ENCODE results near the gene RBFOX1.

RBFOX1 gene

GRCh38 chr16:7303660-7304200 is 28.9 kb upstream of the RBFOX1 start:
- DNase-seq (ENCODE audit: low read depth in 2 of 2) = no peak
- H3K4me3 ChIP-seq (replicated peaks in 1 of 2; ENCODE audit: low read depth in 2 of 2, low read length in 2 of 2) = no peak overlapping the region
- TF ChIP-seq, protein P1, sequence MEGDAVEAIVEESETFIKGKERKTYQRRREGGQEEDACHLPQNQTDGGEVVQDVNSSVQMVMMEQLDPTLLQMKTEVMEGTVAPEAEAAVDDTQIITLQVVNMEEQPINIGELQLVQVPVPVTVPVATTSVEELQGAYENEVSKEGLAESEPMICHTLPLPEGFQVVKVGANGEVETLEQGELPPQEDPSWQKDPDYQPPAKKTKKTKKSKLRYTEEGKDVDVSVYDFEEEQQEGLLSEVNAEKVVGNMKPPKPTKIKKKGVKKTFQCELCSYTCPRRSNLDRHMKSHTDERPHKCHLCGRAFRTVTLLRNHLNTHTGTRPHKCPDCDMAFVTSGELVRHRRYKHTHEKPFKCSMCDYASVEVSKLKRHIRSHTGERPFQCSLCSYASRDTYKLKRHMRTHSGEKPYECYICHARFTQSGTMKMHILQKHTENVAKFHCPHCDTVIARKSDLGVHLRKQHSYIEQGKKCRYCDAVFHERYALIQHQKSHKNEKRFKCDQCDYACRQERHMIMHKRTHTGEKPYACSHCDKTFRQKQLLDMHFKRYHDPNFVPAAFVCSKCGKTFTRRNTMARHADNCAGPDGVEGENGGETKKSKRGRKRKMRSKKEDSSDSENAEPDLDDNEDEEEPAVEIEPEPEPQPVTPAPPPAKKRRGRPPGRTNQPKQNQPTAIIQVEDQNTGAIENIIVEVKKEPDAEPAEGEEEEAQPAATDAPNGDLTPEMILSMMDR (IDR thresholded peaks at IDR 0.05; ENCODE audit: low read depth, low read length) = no peak

DNA sequence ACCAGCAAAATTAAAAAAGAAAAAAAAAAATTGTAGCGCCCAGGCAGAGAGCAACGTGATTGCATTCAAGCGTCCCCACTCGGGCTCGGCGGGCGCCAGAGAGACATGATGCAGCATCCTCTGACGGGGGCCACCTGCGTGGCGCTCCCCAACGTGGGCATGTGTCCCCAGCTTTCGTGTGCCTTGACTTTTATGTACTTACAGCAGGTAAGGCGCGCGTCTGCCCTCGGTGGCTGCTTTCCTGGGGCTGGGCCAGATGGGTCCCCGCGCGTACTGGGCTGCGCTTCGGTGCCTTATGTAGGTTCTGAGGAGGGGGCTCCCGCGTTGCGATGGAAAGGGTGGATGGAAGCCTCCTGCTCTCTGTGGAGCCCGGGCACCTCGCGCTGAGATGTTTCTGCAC is 28.4 kb upstream of the RBFOX1 start:
- no peak for DNase-seq (ENCODE audit: low read depth in 2 of 2)
- TF ChIP-seq, protein P1 (IDR thresholded peaks at IDR 0.05; ENCODE audit: low read depth, low read length) = no peak
- H3K4me3 ChIP-seq (replicated peaks in 1 of 2; ENCODE audit: low read depth in 2 of 2, low read length in 2 of 2) = no peak overlapping the region

GRCh38 chr16:7304958-7305357 is 27.7 kb upstream of the RBFOX1 start:
- H3K4me3 ChIP-seq (replicated peaks in 1 of 2; ENCODE audit: low read depth in 2 of 2, low read length in 2 of 2) = no peak overlapping the region
- TF ChIP-seq, protein P1 (IDR thresholded peaks at IDR 0.05; ENCODE audit: low read depth, low read length) = no peak
- DNase-seq (ENCODE audit: low read depth in 2 of 2) = no peak

GRCh38 chr16:7313170-7313569 is 19.5 kb upstream of the RBFOX1 start:
- TF ChIP-seq, protein P1 (IDR thresholded peaks at IDR 0.05; ENCODE audit: low read depth, low read length) = peak; percentile 19
- DNase-seq (ENCODE audit: low read depth in 2 of 2) = peak in 1 of 2 donors; percentile 0
- H3K4me3 ChIP-seq (replicated peaks in 1 of 2; ENCODE audit: low read depth in 2 of 2, low read length in 2 of 2) = no peak overlapping the region

GRCh38 chr16:7314163-7314562 is 18.5 kb upstream of the RBFOX1 start:
- TF ChIP-seq, protein P1 (IDR thresholded peaks at IDR 0.05; ENCODE audit: low read depth, low read length) = no peak
- DNase-seq (ENCODE audit: low read depth in 2 of 2) = no peak

DNA sequence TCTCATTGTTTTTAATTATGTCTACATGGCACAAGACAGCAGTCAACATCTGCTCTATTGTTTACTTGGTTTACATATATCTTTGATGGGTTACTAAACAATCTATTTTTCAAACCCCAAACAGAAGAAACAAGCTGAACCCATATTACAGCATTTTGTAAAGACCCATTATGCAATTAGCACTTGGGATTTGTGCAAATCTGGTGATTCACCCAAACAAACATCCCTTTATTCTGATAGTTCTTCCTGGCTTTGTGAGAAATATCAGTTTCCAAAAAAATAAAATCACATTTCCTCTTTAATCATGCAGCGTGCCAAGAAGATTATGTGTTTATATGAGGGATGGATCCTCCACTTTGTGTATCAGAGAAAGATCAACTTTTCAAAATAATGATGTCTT is 16.8 kb upstream of the RBFOX1 start:
- no peak overlapping the region for H3K4me3 ChIP-seq (replicated peaks in 1 of 2; ENCODE audit: low read depth in 2 of 2, low read length in 2 of 2)
- DNase-seq (ENCODE audit: low read depth in 2 of 2) = no peak
- TF ChIP-seq, protein P1 (IDR thresholded peaks at IDR 0.05; ENCODE audit: low read depth, low read length) = no peak

More at GRCh38 chr16:7314163-7314562, 18.5 kb upstream of the RBFOX1 start:
- no peak overlapping the region for H3K4me3 ChIP-seq (replicated peaks in 1 of 2; ENCODE audit: low read depth in 2 of 2, low read length in 2 of 2)
